Hepatocyte (in vitro differentiated cells): ENCODE results near the gene MICAL3. TPM values are rescaled to one million over a fixed set of nuclear protein-coding genes. Genes with fewer than 3 reads are reported as not detected.

ENCODE experiments used
- DNase-seq: peaks from one replicate; pipeline ENCODE4 v3.0.0-alpha.2; 2016; ENCODE audit warnings: low spot score
- H2AFZ ChIP-seq: fragments of 200-600 bp; sonication (generic); 2 replicates; pipeline ENCODE4 v1.6.0; 2016; ENCODE audit warnings: antibody characterized with exemption, mild to moderate bottlenecking
- H3K27ac ChIP-seq: fragments of 200-600 bp; sonication (generic); 2 replicates; pipeline ENCODE4 v1.5.1; 2016; ENCODE audit warnings: mild to moderate bottlenecking
- H3K27me3 ChIP-seq: fragments of 200-600 bp; sonication (generic); 2 replicates; pipeline ENCODE4 v1.6.1; 2016
- H3K36me3 ChIP-seq: fragments of 200-600 bp; sonication (generic); replicated peaks from 2 replicates; pipeline ENCODE4 v1.5.1; 2016; ENCODE audit warnings: low read depth; ENCODE audit not compliant: insufficient read depth
- H3K4me1 ChIP-seq: fragments of 200-600 bp; sonication (generic); 2 replicates; pipeline ENCODE4 v1.5.1; 2016; ENCODE audit warnings: mild to moderate bottlenecking, moderate library complexity; ENCODE audit not compliant: insufficient read depth
- H3K4me2 ChIP-seq: fragments of 200-600 bp; sonication (generic); 2 replicates; pipeline ENCODE4 v1.6.0; 2016
- H3K4me3 ChIP-seq: fragments of 200-600 bp; sonication (generic); 2 replicates; pipeline ENCODE4 v1.5.1; 2016; ENCODE audit warnings: mild to moderate bottlenecking
- H3K79me2 ChIP-seq: fragments of 200-600 bp; sonication (generic); 2 replicates; pipeline ENCODE4 v1.6.0; 2017; ENCODE audit warnings: mild to moderate bottlenecking
- H3K9me2 ChIP-seq: fragments of 200-600 bp; sonication (generic); replicated peaks from 2 replicates; pipeline ENCODE4 v1.6.0; 2017; ENCODE audit warnings: mild to moderate bottlenecking; ENCODE audit not compliant: insufficient read depth
- H3K9me3 ChIP-seq: fragments of 200-600 bp; sonication (generic); 2 replicates; pipeline ENCODE4 v1.5.1; 2016; ENCODE audit warnings: low read depth, mild to moderate bottlenecking
- H4K20me1 ChIP-seq: fragments of 200-600 bp; sonication (generic); 2 replicates; pipeline ENCODE4 v1.6.0; 2016; ENCODE audit warnings: mild to moderate bottlenecking; ENCODE audit not compliant: insufficient read depth, poor library complexity, severe bottlenecking
- EZH2 ChIP-seq: fragments of 200-600 bp; sonication (generic); IDR thresholded peaks from 2 replicates; pipeline ENCODE4 v1.6.1; 2016; ENCODE audit warnings: antibody characterized with exemption, mild to moderate bottlenecking, borderline replicate concordance
- EZH2phosphoT487 ChIP-seq: fragments of 200-600 bp; sonication (generic); IDR thresholded peaks from one replicate; pipeline ENCODE4 v1.6.1; 2018; ENCODE audit warnings: antibody characterized with exemption, mild to moderate bottlenecking, low read depth, moderate library complexity; ENCODE audit not compliant: unreplicated experiment, severe bottlenecking
- WGBS: methylation state at CpG from one replicate; pipeline ENCODE4 v1.1.6; 2016; ENCODE audit warnings: low lambda C conversion rate; ENCODE audit errors: missing lambda C conversion rate; 5-methylcytosine and 5-hydroxymethylcytosine counted together
- polyA plus RNA-seq: library from polyadenylated mRNA; unstranded; fragments of >200 nt; fragmentation: Nextera tagmentation; extraction: Ambion mirVana; gene quantifications from 2 replicates; pipeline ENCODE4 v1.2.1, GENCODE V29; 2016
- total RNA-seq: library from RNA; depleted of rRNA; stranded (reverse); fragments of >200 nt; gene quantifications from 2 replicates; pipeline ENCODE4 v1.2.3, GENCODE V29; 2014
- TF ChIP-seq, protein P1 (sequence below): fragments of 200-600 bp; sonication (generic); IDR thresholded peaks from 2 replicates; pipeline ENCODE4 v1.5.1; 2016; ENCODE audit warnings: antibody characterized with exemption, mild to moderate bottlenecking; ENCODE audit not compliant: poor library complexity

MICAL3 gene
- total and polyA plus RNA-seq, 2 experiments from 2014 or later, result 4.6 to 22.7 TPM

DNA sequence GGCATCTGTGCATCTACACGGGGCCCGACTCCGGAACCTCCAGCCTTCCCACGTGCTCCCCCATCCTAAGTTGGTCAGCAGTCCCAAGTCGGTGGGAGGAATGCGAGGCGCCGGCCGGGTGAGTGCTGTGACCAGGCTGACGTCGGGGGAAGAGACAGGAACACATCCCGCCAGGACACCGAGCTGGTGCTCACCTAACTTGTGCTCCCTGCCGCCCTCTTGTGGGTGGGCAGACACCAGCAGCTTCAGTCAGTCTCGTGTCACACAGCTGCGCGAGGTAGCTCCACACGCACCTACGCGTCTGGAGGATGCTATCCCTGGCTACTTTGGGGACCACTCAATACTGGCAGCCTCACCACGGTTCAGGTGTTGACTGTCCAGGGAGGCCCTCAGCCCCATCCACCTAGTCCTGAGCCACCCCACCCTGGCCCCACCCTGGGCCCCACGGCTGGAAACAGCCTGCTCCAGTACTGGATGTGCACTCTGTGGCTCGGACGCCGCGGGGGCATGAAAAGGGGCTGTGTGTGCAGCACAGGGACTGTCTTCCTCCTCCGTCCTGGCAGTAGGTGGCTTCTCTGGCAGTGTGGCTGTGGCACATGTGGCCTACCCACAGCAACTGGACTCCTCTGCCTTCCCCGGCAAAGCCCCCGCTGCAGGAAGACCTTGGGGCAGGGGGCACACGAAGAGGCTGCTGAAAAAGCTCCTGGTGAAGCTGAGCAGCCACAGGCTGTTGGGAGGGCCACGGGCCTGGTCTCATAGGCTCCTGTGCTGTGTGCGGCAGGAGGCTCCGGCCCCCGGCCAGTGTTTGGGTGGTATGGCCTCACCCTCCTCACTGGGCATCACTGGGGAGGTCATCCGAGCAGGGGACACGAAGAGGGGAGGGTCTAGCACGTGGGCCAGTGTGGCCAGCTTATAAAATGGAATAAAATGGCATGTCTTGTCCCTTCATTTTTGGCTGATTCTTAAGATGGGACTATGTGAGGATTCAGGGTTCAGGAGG, 238.9 kb downstream of the MICAL3 start:
- H3K4me1 ChIP-seq, result no peaks in the 10 kb centered on the region
- H3K79me2 ChIP-seq, result no peaks in the 10 kb centered on the region
- H3K4me2 ChIP-seq, result no peak overlapping the region
- H3K27me3 ChIP-seq, result no peaks in the 10 kb centered on the region
- no peaks in the 10 kb centered on the region for H3K36me3 ChIP-seq
- WGBS, result 74% methylated on average over 37 of the region's 37 CpGs
- no peaks in the 10 kb centered on the region for H3K9me2 ChIP-seq
- peak; percentile 54 for DNase-seq
- H3K9me3 ChIP-seq, result no peaks in the 10 kb centered on the region
- TF ChIP-seq EZH2phosphoT487, result no peak
- TF ChIP-seq, protein P1, sequence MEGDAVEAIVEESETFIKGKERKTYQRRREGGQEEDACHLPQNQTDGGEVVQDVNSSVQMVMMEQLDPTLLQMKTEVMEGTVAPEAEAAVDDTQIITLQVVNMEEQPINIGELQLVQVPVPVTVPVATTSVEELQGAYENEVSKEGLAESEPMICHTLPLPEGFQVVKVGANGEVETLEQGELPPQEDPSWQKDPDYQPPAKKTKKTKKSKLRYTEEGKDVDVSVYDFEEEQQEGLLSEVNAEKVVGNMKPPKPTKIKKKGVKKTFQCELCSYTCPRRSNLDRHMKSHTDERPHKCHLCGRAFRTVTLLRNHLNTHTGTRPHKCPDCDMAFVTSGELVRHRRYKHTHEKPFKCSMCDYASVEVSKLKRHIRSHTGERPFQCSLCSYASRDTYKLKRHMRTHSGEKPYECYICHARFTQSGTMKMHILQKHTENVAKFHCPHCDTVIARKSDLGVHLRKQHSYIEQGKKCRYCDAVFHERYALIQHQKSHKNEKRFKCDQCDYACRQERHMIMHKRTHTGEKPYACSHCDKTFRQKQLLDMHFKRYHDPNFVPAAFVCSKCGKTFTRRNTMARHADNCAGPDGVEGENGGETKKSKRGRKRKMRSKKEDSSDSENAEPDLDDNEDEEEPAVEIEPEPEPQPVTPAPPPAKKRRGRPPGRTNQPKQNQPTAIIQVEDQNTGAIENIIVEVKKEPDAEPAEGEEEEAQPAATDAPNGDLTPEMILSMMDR, result peak; percentile 36
- no peak for TF ChIP-seq EZH2
- H3K27ac ChIP-seq, result no peak overlapping the region
- no peak overlapping the region for H3K4me3 ChIP-seq
- no peaks in the 10 kb centered on the region for H4K20me1 ChIP-seq
- H2AFZ ChIP-seq, result no peak overlapping the region

DNA sequence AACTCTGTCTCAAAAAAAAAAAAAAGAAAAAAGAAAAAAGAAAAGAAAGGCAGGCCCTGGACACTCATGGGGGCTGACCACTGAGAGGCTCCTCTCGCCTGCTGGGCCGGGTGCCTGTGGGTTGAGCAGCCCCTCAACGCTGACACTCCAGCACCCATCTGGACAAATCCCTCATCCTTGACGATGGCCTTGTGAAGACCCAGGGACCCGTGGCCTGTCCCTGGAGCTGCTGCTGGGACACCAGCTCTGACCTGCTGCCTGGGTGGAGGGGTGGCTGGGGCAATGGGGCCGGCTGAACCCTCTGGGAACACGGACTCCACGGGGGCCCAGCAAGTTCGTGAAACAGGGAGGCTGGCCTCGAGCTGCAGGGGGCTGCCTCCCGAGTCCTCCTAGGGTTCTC, 239.6 kb downstream of the MICAL3 start:
- no peak overlapping the region for H3K27ac ChIP-seq
- whole genome bisulfite sequencing, result 86% methylated on average over 11 of the region's 11 CpGs
- no peaks in the 10 kb centered on the region for H3K9me2 ChIP-seq
- H3K4me1 ChIP-seq, result no peaks in the 10 kb centered on the region
- H3K4me3 ChIP-seq, result no peak overlapping the region
- no peaks in the 10 kb centered on the region for H3K79me2 ChIP-seq
- TF ChIP-seq EZH2 (no peak), EZH2phosphoT487 (no peak)
- TF ChIP-seq, protein P1, result no peak
- H3K27me3 ChIP-seq, result no peaks in the 10 kb centered on the region
- H2AFZ ChIP-seq, result no peak overlapping the region
- H3K9me3 ChIP-seq, result no peaks in the 10 kb centered on the region
- no peaks in the 10 kb centered on the region for H4K20me1 ChIP-seq
- no peaks in the 10 kb centered on the region for H3K36me3 ChIP-seq
- no peak for DNase-seq
- no peak overlapping the region for H3K4me2 ChIP-seq

DNA sequence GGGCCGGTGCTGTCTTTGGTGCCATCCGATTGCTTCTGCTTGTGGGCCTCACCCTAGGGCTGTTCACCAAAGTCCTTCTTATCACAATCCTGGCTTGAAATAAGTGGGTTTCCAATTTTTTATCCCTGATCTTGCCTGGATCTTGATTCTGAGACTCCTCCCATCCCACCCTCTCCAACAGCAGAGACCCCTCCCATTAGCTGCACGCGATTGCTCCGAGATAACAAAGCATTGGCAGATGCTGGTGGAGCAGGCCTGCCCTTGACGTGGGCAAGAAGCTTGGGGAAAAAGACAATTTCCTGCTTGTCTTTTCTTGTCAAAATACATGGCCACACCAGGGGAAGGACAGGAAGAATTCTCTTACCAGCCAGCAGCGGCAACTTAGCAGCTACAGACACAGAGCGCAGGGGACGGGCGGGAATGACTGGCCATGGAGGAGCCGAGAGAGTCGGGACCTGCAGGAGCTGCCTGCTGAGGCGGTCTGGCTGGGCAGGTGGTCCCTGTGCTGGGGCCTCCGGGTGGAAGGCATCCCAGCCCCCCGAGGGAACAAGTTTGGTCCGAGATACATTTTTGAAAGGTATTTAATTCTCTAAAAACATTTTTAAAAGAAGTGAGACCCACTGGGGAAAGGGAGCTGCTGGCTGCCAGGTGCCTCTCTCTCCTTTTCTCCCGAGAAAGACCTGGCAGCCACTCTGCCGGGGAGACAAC, 240.4 kb downstream of the MICAL3 start:
- H3K36me3 ChIP-seq, result no peaks in the 10 kb centered on the region
- H4K20me1 ChIP-seq, result no peaks in the 10 kb centered on the region
- no peak overlapping the region for H3K4me3 ChIP-seq
- H2AFZ ChIP-seq, result no peak overlapping the region
- H3K79me2 ChIP-seq, result no peaks in the 10 kb centered on the region
- H3K9me3 ChIP-seq, result no peaks in the 10 kb centered on the region
- H3K9me2 ChIP-seq, result no peaks in the 10 kb centered on the region
- no peaks in the 10 kb centered on the region for H3K27me3 ChIP-seq
- no peak overlapping the region for H3K27ac ChIP-seq
- 85% methylated on average over 17 of the region's 18 CpGs for WGBS
- no peak overlapping the region for H3K4me2 ChIP-seq
- H3K4me1 ChIP-seq, result no peaks in the 10 kb centered on the region
- TF ChIP-seq, protein P1, result no peak
- TF ChIP-seq EZH2, result no peak
- TF ChIP-seq EZH2phosphoT487, result no peak
- no peak for DNase-seq
